Uterus (tissue), 2 donors: ENCODE measurements around the gene UQCRC2.

Experiments used
- CTCF ChIP-seq, 4 experiments: fragments of 200-600 bp in 2 of 4; fragments of 450-650 bp in 2 of 4; sonication (generic) in 2 of 4; IDR thresholded peaks; one replicate each; pipeline ENCODE4 v1.5.1; 2016 to 2019; ENCODE audit warnings: antibody characterized with exemption in 4 of 4, mild to moderate bottlenecking in 2 of 4, moderate library complexity in 1 of 4
- POLR2A ChIP-seq, 2 donors: fragments of 450-650 bp; IDR thresholded peaks; one replicate each; pipeline ENCODE4 v1.6.1; 2016; ENCODE audit warnings: antibody characterized with exemption in 2 of 2, mild to moderate bottlenecking in 1 of 2, moderate library complexity in 1 of 2

GRCh38 chr16:22006636-22007035, 53.5 kb downstream of the UQCRC2 start:
- no peak for TF ChIP-seq CTCF (IDR thresholded peaks at IDR 0.05)
- TF ChIP-seq POLR2A (IDR thresholded peaks at IDR 0.05): no peak
